Coronary artery (tissue), 2 donors: ENCODE measurements around the gene PLA2G4E.
A peak's percentile ranks its signal among the peaks of the same experiment; 100 is the strongest.

Experiments used
- DNase-seq: peaks from one replicate; pipeline ENCODE4 v3.0.0-alpha.2; 2017; ENCODE audit warnings: low spot score
- H3K27ac ChIP-seq, 2 donors: fragments of 200-600 bp; sonication (generic); one replicate each; pipeline ENCODE4 v1.5.1; 2016 to 2019
- H3K4me3 ChIP-seq: fragments of 200-600 bp; sonication (generic); 2 replicates; pipeline ENCODE4 v1.5.1; 2016; ENCODE audit warnings: mild to moderate bottlenecking, moderate library complexity
- TF ChIP-seq, protein P1 (sequence below): fragments of 200-600 bp; sonication (generic); IDR thresholded peaks from one replicate; pipeline ENCODE4 v1.5.1; 2019; ENCODE audit warnings: antibody characterized with exemption

PLA2G4E gene

DNA sequence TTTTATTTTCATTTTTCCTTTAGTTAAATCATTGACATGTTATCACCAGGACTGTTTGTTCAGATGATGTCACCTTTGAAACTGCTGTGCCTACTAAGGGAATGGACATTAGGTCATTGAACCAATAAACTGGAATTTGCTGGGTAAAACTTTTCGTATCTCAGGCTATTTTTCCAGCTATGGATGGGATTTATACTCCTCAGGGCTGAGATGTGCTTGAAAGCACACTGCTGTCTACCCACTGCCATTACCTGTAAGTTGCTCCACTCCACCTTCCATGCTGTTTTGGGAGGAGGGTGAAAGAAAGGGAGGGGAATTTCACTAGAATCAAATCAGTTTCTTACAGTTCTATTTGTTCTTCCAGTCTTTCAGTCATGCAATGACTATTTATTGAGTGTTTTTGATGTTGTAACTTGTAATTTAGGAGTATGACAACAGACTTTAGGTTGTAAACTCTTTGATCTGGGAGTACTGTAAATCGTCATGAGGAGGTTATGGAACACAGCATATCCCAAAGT, 59.8 kb downstream of the PLA2G4E start:
- H3K27ac ChIP-seq = peak overlapping the region in 1 of 2 donors; percentile 17
- no peak for DNase-seq
- no peak overlapping the region for H3K4me3 ChIP-seq
- TF ChIP-seq, protein P1, sequence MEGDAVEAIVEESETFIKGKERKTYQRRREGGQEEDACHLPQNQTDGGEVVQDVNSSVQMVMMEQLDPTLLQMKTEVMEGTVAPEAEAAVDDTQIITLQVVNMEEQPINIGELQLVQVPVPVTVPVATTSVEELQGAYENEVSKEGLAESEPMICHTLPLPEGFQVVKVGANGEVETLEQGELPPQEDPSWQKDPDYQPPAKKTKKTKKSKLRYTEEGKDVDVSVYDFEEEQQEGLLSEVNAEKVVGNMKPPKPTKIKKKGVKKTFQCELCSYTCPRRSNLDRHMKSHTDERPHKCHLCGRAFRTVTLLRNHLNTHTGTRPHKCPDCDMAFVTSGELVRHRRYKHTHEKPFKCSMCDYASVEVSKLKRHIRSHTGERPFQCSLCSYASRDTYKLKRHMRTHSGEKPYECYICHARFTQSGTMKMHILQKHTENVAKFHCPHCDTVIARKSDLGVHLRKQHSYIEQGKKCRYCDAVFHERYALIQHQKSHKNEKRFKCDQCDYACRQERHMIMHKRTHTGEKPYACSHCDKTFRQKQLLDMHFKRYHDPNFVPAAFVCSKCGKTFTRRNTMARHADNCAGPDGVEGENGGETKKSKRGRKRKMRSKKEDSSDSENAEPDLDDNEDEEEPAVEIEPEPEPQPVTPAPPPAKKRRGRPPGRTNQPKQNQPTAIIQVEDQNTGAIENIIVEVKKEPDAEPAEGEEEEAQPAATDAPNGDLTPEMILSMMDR = no peak

DNA sequence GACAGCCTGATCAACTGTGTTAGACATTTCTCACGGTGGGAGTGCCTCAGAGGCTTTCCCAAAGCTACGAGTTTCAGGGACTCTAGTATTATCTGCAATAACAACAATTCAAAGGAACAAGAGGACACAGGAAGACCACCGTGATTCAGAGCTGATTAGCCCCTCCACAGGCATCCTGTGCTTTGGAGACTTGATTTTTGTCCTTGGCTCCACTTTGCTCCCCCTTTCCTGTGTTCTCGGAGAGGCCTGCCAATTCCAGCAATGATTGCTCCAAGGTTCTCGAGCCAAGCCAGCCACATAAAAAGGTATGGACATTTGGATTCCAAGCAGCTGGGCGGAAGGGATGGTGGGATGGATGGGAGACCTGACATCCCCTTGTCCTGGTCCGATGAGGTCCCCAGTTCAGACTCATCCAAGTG, 62.8 kb downstream of the PLA2G4E start:
- peak; percentile 64 for DNase-seq
- TF ChIP-seq, protein P1 = no peak
- Histone ChIP-seq H3K27ac (peak overlapping the region in 1 of 2 donors; percentile 52), H3K4me3 (no peak overlapping the region)

DNA sequence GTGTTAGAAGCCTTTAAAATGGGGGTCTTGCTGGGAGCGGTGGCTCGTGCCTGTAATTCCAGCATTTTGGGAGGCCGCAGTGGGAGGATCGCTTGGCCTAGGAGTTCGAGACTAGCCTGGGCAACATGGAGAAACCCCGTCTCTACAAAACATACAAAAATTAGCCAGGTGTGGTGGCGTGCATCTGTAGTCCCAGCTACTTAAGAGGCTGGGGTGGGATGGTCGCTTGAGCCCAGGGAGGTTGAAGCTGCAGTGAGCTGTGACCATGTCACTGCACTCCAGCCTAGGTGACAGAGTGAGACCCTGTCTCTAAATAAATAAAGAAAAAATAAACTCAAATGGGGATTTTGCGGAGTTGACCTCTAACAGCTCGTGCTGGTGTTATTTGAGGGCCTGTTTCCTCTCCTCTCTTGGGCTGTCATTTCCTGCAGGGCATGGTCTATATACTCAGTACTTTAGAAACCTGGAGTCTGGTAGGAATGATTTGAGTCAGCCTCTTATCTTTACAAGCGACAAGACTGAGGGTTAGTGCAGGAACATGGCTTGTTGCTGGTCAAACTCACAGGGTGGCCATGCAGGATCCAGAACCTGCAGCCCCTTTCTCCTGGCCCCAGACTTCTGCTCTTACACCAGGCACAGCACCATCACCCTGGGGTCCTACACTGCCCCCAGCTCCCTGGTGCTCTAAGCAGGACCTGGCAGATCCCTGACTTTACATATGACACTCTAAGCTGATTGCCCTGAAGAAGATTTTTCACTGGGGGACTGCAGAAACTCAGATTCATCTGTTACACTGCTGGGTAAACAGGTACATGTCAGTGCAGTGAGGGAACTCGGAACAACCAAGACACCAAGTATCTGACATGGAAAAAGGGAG, 63.6 kb downstream of the PLA2G4E start:
- Histone ChIP-seq H3K27ac (peak overlapping the region in 1 of 2 donors; percentile 52), H3K4me3 (no peak overlapping the region)
- TF ChIP-seq, protein P1 = no peak
- no peak for DNase-seq

DNA sequence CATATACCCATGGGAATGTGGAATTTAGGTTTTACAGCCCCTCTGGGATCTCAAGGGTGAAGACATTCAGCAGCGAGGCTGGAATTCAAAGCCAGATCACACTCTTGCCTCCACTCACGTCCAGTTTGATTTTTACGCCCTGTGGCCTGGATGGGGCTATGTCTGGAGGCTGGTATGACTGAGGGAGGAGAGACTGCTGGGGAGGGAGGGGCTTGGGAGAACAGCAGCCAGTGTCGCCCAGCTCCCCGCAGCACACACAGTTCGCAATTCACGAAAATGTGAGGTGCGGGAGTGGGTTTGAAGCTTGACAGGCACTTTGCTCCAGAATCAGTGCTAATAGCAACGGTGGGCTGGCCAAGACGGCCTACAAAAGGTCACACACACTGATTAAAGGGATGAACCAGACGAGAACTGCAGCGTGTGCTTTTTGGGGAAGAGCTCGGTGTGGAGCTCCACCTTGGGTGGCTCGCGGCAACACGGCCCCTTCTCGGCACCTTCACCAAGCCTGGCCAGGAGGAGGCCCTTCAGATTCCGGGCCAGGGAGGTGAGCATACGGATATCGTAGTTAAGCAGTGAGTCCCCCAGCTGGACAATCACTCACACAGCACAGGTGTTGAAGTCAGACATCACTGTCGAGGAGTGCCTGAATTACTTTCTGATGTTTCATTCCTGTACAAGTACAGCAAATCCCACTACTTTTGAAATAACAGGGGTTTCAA, 64.9 kb downstream of the PLA2G4E start:
- TF ChIP-seq, protein P1 = no peak
- H3K27ac ChIP-seq = peak overlapping the region; percentile 2 to 7
- DNase-seq = no peak
- no peak overlapping the region for H3K4me3 ChIP-seq

DNA sequence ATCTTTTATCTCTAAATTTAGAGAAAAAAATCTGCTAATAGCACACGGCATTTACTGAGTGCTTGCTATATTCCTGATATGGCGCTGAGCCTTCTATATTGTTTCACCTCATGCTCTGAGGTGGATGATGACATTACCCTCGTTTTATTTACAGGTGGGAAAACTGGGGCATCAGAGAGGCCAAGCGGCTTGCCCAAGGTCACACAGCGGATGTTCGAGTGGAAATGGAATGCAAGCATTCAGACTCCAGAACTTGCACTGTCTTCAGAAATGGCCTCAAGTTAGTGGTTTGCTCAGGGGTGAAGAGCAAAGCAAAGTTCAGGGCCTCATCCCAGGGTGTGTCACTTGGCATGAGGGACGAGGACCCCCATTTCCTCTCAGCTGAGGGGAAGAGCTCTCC, 65.7 kb downstream of the PLA2G4E start:
- TF ChIP-seq, protein P1 = no peak
- Histone ChIP-seq H3K27ac (no peak overlapping the region), H3K4me3 (no peak overlapping the region)
- peak; percentile 59 for DNase-seq

DNA sequence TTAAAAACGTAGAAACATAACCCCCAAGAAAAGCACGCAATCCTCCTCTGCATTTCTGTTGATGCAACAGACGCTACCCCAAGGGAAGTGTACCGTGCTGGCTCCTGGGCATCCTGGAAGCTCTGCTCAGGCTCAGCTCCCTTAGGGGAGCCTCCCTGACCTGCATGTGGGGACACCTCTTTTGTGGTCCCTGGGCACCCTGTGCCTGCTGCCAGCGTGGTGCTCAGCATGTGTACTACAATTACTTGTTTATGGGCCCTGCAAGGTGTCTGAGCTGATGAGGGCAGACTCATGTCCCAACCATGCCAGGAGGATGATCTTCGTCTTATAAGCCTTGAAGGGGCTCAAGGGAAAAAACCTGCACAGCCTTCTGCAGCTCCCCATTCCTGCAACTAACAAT, 66.8 kb downstream of the PLA2G4E start:
- DNase-seq = no peak

More for the DNA sequence above, 66.8 kb downstream of the PLA2G4E start:
- Histone ChIP-seq H3K4me3 (no peak overlapping the region), H3K27ac (no peak overlapping the region)
- TF ChIP-seq, protein P1 = no peak
